ENCODE results near the gene NXT1. TPM values are rescaled to one million over a fixed set of nuclear protein-coding genes. Genes with fewer than 3 reads are reported as not detected.
"Not testable (repeated sequence)": the region's sequence is repeated elsewhere in the genome, so short reads cannot be mapped to it uniquely, and the experiment has no call there.

The NXT1 gene
- total and polyA plus RNA-seq, 5 experiments from 2014 or later = 20.5 to 65.1 (median 60.3) TPM

DNA sequence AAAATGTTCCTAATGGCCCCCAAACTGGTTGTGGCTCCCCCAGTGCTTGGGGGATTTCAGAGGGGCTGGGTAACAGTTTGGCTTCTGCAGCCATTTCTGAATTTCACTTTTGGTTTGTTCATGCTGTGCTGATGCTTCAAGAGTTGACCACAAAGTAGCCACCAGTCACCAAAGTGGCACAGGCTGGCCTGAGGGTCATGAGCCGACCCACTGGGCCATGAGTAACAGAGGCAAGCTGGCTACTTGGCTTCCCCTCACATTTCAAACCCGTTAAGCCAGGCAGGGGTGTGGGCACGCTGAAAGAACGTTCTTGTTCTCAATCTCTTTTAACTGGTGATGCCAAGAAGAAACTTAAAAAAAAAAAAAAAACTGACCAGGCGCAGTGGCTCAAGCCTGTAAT is 15.1 kb upstream of the NXT1 start:
- ATAC-seq (no peak), DNase-seq (peak in 1 of 10 donors; percentile 46)
- Mint-ChIP-seq H3K27ac (no peak overlapping the region), H3K36me3 (no peaks in the 10 kb centered on the region), H3K27me3 (no peaks in the 10 kb centered on the region), H3K4me3 (no peak overlapping the region), H3K4me1 (peaks cover 0 to 8% (median 4%) of the 10 kb centered on the region in 4 donors), H3K9me3 (no peaks in the 10 kb centered on the region)
- POLR2A ChIA-PET = no interaction called here

DNA sequence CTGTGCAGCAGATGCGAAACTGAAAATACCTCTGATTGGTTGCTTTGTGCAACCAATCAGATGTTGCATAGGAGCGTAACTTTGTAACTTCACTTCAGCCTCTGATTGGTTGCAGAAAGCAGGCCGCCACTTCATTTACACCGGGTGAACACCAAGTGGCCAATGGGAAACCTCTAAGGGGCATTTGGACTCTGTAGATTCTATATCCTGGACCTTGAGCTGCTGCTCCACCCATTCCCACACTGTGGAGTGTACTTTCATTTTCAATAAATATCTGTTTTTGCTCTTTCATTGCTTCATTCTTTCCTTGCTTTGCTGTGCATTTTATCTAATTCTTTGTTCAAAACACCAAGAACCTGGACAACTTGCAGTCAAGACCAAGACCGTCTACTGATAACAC is 14.1 kb upstream of the NXT1 start:
- Mint-ChIP-seq H3K4me3 (no peak overlapping the region), H3K4me1 (peaks cover 0 to 8% (median 4%) of the 10 kb centered on the region in 4 donors), H3K36me3 (no peaks in the 10 kb centered on the region), H3K9me3 (no peaks in the 10 kb centered on the region), H3K27ac (no peak overlapping the region), H3K27me3 (no peaks in the 10 kb centered on the region)
- ATAC-seq (no peak), DNase-seq (no peak)
- POLR2A ChIA-PET = no interaction called here

- POLR2A ChIA-PET = no interaction called here
- Mint-ChIP-seq H3K9me3 (no peaks in the 10 kb centered on the region), H3K4me1 (peaks cover 0 to 6% (median 5%) of the 10 kb centered on the region in 4 donors), H3K27me3 (no peaks in the 10 kb centered on the region), H3K27ac (peak overlapping the region in 1 of 10 donors; percentile 15), H3K36me3 (no peaks in the 10 kb centered on the region), H3K4me3 (no peak overlapping the region)
- DNase-seq (peak in 1 of 10 donors; percentile 10), ATAC-seq (no peak)
Measured at GRCh38 chr20:23337312-23337711, 13.3 kb upstream of the NXT1 start.

DNA sequence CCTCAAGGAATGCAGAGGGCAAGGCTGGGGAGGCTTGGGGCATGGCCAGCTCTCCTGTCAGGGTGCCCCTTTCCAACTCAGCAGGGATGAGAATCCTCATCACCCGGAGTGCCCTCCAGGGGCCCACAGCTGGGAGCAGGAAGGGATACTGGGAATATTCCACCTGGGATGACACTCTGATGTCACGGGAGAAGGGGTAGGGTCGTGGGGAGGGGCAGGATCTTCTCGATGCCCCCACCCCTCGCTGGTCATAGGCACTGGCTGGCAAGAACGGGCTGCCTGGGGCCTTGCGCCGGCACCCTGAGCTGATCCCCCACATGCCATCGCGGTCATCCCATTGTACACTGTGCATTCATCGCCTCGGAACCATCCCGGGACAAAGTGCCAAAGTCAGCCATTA is 10.6 kb upstream of the NXT1 start:
- Mint-ChIP-seq H3K27me3 (no peaks in the 10 kb centered on the region), H3K36me3 (no peaks in the 10 kb centered on the region), H3K4me1 (peaks cover 0 to 1% (median 0%) of the 10 kb centered on the region in 4 donors), H3K9me3 (no peaks in the 10 kb centered on the region), H3K4me3 (no peak overlapping the region), H3K27ac (no peak overlapping the region)
- DNase-seq (peak in 1 of 10 donors; percentile 35), ATAC-seq (no peak)
- POLR2A ChIA-PET = no interaction called here

- Mint-ChIP-seq H3K36me3 (no peaks in the 10 kb centered on the region), H3K27me3 (no peaks in the 10 kb centered on the region), H3K4me1 (peaks cover 0 to 1% (median 0%) of the 10 kb centered on the region in 4 donors), H3K27ac (no peak overlapping the region), H3K4me3 (no peak overlapping the region), H3K9me3 (no peaks in the 10 kb centered on the region)
- POLR2A ChIA-PET = no interaction called here
- peak in 1 of 10 donors; percentile 55 for DNase-seq
- ATAC-seq = peak in 1 of 2 donors; percentile 44
Measured at GRCh38 chr20:23340524-23340923, 10.1 kb upstream of the NXT1 start.

GRCh38 chr20:23341073-23341472 is 9.5 kb upstream of the NXT1 start:
- no peaks in the 10 kb centered on the region for H3K36me3 Mint-ChIP-seq
- no peak overlapping the region for H3K27ac Mint-ChIP-seq
- POLR2A ChIA-PET = interaction anchor here (0.8 kb wide), 1 partner anchor 9 kb away, joined by 4 read pairs; the partner anchor contains the start of gene NXT1
- no peak for ATAC-seq
- no peaks in the 10 kb centered on the region for H3K9me3 Mint-ChIP-seq
- H3K4me1 Mint-ChIP-seq = peaks cover 0 to 1% (median 0%) of the 10 kb centered on the region in 4 donors
- peak in 1 of 10 donors; percentile 10 for DNase-seq
- H3K4me3 Mint-ChIP-seq = no peak overlapping the region
- H3K27me3 Mint-ChIP-seq = no peaks in the 10 kb centered on the region

- POLR2A ChIA-PET = no interaction called here
Measured at GRCh38 chr20:23343590-23343989, 7.0 kb upstream of the NXT1 start.

DNA sequence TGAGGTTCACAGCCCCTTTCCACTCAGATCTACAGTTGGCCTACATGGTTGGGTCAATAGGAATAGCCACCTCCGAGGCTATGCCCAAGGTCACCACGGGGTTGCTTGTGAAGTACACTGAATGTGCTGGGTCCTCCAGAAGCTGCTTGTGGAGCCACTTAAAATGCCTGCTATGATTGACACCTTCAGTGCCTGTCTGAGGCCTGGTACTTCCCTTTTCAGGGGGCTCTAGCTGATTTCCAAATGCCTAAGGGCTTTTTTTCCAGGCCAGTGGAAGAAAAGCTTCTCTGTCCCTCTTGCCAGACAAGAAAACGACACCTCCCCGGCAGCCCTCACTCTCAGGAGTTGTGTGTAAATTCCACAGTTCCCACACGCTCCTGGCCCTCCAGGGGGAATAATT is 6.3 kb upstream of the NXT1 start:
- DNase-seq = peak in 1 of 10 donors; percentile 54
- H3K4me3 Mint-ChIP-seq = no peak overlapping the region
- H3K27ac Mint-ChIP-seq = peak overlapping the region in 1 of 10 donors; percentile 24
- H3K4me1 Mint-ChIP-seq = peaks cover 3 to 8% (median 4%) of the 10 kb centered on the region in 4 donors
- POLR2A ChIA-PET = no interaction called here
- no peaks in the 10 kb centered on the region for H3K36me3 Mint-ChIP-seq
- ATAC-seq = no peak
- no peaks in the 10 kb centered on the region for H3K27me3 Mint-ChIP-seq
- H3K9me3 Mint-ChIP-seq = no peaks in the 10 kb centered on the region

More at GRCh38 chr20:23343590-23343989, 7.0 kb upstream of the NXT1 start:
- H3K9me3 Mint-ChIP-seq = no peaks in the 10 kb centered on the region
- no peaks in the 10 kb centered on the region for H3K36me3 Mint-ChIP-seq
- no peaks in the 10 kb centered on the region for H3K27me3 Mint-ChIP-seq
- DNase-seq (no peak), ATAC-seq (no peak)
- H3K4me1 Mint-ChIP-seq = peaks cover 0 to 3% (median 1%) of the 10 kb centered on the region in 4 donors
- peak overlapping the region in 1 of 10 donors; percentile 47 for H3K27ac Mint-ChIP-seq
- no peak overlapping the region for H3K4me3 Mint-ChIP-seq

GRCh38 chr20:23346002-23346401 is 4.6 kb upstream of the NXT1 start:
- no peaks in the 10 kb centered on the region for H3K9me3 Mint-ChIP-seq
- POLR2A ChIA-PET = no interaction called here
- no peak overlapping the region for H3K27ac Mint-ChIP-seq
- DNase-seq = peak in 1 of 10 donors; percentile 22
- H3K27me3 Mint-ChIP-seq = no peaks in the 10 kb centered on the region
- ATAC-seq = no peak
- H3K4me1 Mint-ChIP-seq = peaks cover 9 to 16% (median 13%) of the 10 kb centered on the region in 4 donors
- H3K36me3 Mint-ChIP-seq = no peaks in the 10 kb centered on the region
- no peak overlapping the region for H3K4me3 Mint-ChIP-seq

- no peak overlapping the region for H3K4me3 Mint-ChIP-seq
- ATAC-seq (no peak), DNase-seq (no peak)
- H3K27ac Mint-ChIP-seq = peak overlapping the region; percentile 6 to 100 (median 82)
- H3K27me3 Mint-ChIP-seq = no peaks in the 10 kb centered on the region
- peaks cover 15 to 30% (median 24%) of the 10 kb centered on the region in 4 donors for H3K4me1 Mint-ChIP-seq
- no peaks in the 10 kb centered on the region for H3K36me3 Mint-ChIP-seq
- POLR2A ChIA-PET = no interaction called here
- H3K9me3 Mint-ChIP-seq = no peaks in the 10 kb centered on the region
Measured at GRCh38 chr20:23347791-23348190, 2.8 kb upstream of the NXT1 start.

- Mint-ChIP-seq H3K4me3 (peak overlapping the region in 5 of 10 donors; percentile 6 to 48 (median 24)), H3K4me1 (peaks cover 16 to 33% (median 28%) of the 10 kb centered on the region in 4 donors), H3K27ac (peak overlapping the region in 9 of 10 donors; percentile 28 to 100 (median 99))
- POLR2A ChIA-PET = interaction anchor here (4.8 kb wide), 1 partner anchor 13 kb away, joined by 124 read pairs; the partner anchor contains the start of gene GZF1
- not testable (repeated sequence) for DNase-seq, H3K27me3 Mint-ChIP-seq, H3K36me3 Mint-ChIP-seq, H3K9me3 Mint-ChIP-seq, ATAC-seq
Measured at GRCh38 chr20:23348510-23348909, 2.1 kb upstream of the NXT1 start.

GRCh38 chr20:23349338-23350195 is 1.0 kb upstream of the NXT1 start:
- peaks cover 0 to 10% (median 0%) of the 10 kb centered on the region in 3 donors for H3K36me3 Mint-ChIP-seq
- H3K27me3 Mint-ChIP-seq = no peaks in the 10 kb centered on the region
- peak overlapping the region; percentile 99 to 100 (median 100) for H3K27ac Mint-ChIP-seq
- no peaks in the 10 kb centered on the region for H3K9me3 Mint-ChIP-seq
- peak overlapping the region; percentile 94 to 100 (median 99) for H3K4me3 Mint-ChIP-seq
- peak; percentile 54 to 59 for ATAC-seq
- peaks cover 16 to 35% (median 31%) of the 10 kb centered on the region in 4 donors for H3K4me1 Mint-ChIP-seq
- DNase-seq = peak in 7 of 10 donors; percentile 65 to 90 (median 79)
- POLR2A ChIA-PET = interaction anchor here (0.7 to 4.8 kb wide), 11 partner anchors 8 to 1708 kb away, joined by 3 to 124 read pairs (median 4); partner anchors contain the start of genes ACSS1, GZF1 and NAPB
